ENCODE data around the gene DNAJB8.

DNA sequence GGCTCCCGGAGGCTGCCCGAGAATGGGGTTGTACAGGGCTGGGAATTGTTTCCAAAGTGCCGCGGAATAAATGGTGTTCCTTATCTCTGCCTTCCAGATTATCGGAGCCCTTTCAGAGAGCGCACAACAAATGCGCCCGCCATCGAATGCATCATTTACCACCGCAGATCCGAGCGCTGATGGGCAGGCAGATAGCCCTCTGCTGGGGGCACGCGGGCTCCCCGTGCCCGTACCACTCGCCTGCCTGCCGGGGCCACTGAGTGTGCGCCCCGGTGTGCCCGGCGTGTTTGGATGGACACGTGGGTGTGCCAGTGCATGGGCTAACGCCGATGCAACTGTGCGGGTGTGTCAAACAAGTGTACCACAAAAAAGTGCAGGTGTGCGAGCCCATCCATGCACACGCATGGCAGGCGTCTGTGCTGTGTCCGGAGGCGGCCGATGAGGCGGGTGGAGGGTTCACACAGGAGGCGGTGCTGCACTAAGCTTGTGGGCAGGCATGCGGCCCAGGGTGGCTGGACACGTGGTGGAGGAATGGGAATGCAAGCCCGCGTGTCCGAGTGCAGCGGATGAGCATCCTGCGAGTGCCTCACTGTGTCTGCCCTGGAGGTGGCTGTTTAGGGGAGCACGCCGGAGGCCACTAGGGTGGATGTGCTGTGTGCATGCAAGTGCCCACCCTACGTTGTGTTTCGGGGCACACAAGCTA, 30.1 kb upstream of the DNAJB8 start:
- TF ChIP-seq TEAD4 (IDR thresholded peaks at IDR 0.05), result no peak
- no peak for TF ChIP-seq EP300 (IDR thresholded peaks at IDR 0.05; ENCODE audit: borderline replicate concordance)
- no peak for TF ChIP-seq TAF1 (IDR thresholded peaks at IDR 0.05; ENCODE audit: low read depth)
- TF ChIP-seq, protein P1, sequence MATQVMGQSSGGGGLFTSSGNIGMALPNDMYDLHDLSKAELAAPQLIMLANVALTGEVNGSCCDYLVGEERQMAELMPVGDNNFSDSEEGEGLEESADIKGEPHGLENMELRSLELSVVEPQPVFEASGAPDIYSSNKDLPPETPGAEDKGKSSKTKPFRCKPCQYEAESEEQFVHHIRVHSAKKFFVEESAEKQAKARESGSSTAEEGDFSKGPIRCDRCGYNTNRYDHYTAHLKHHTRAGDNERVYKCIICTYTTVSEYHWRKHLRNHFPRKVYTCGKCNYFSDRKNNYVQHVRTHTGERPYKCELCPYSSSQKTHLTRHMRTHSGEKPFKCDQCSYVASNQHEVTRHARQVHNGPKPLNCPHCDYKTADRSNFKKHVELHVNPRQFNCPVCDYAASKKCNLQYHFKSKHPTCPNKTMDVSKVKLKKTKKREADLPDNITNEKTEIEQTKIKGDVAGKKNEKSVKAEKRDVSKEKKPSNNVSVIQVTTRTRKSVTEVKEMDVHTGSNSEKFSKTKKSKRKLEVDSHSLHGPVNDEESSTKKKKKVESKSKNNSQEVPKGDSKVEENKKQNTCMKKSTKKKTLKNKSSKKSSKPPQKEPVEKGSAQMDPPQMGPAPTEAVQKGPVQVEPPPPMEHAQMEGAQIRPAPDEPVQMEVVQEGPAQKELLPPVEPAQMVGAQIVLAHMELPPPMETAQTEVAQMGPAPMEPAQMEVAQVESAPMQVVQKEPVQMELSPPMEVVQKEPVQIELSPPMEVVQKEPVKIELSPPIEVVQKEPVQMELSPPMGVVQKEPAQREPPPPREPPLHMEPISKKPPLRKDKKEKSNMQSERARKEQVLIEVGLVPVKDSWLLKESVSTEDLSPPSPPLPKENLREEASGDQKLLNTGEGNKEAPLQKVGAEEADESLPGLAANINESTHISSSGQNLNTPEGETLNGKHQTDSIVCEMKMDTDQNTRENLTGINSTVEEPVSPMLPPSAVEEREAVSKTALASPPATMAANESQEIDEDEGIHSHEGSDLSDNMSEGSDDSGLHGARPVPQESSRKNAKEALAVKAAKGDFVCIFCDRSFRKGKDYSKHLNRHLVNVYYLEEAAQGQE (IDR thresholded peaks at IDR 0.05; ENCODE audit: low read depth), result no peak
- no peak for TF ChIP-seq CREB1 (IDR thresholded peaks at IDR 0.05; ENCODE audit: low read depth)
- TF ChIP-seq, protein P2, sequence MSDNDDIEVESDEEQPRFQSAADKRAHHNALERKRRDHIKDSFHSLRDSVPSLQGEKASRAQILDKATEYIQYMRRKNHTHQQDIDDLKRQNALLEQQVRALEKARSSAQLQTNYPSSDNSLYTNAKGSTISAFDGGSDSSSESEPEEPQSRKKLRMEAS (IDR thresholded peaks at IDR 0.05), result no peak
- TF ChIP-seq RAD21 (IDR thresholded peaks at IDR 0.05; ENCODE audit: low read depth), result no peak
- TF ChIP-seq EGR1 (IDR thresholded peaks at IDR 0.05), result no peak
- TF ChIP-seq TCF12 (IDR thresholded peaks at IDR 0.05; ENCODE audit: low read depth), result no peak
- TF ChIP-seq, protein P3, sequence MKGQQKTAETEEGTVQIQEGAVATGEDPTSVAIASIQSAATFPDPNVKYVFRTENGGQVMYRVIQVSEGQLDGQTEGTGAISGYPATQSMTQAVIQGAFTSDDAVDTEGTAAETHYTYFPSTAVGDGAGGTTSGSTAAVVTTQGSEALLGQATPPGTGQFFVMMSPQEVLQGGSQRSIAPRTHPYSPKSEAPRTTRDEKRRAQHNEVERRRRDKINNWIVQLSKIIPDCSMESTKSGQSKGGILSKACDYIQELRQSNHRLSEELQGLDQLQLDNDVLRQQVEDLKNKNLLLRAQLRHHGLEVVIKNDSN (IDR thresholded peaks at IDR 0.05), result no peak
- TF ChIP-seq NFIC (IDR thresholded peaks at IDR 0.05), result no peak

All from Ishikawa (cell line).